Hepatocyte (in vitro differentiated cells): ENCODE measurements around the gene CD160. TPM values are rescaled to one million over a fixed set of nuclear protein-coding genes. Genes with fewer than 3 reads are reported as not detected.

Experiments
- DNase-seq: peaks from one replicate; pipeline ENCODE4 v3.0.0-alpha.2; 2016; ENCODE audit warnings: low spot score
- H2AFZ ChIP-seq: fragments of 200-600 bp; sonication (generic); 2 replicates; pipeline ENCODE4 v1.6.0; 2016; ENCODE audit warnings: antibody characterized with exemption, mild to moderate bottlenecking
- H3K27ac ChIP-seq: fragments of 200-600 bp; sonication (generic); 2 replicates; pipeline ENCODE4 v1.5.1; 2016; ENCODE audit warnings: mild to moderate bottlenecking
- H3K27me3 ChIP-seq: fragments of 200-600 bp; sonication (generic); 2 replicates; pipeline ENCODE4 v1.6.1; 2016
- H3K36me3 ChIP-seq: fragments of 200-600 bp; sonication (generic); replicated peaks from 2 replicates; pipeline ENCODE4 v1.5.1; 2016; ENCODE audit warnings: low read depth; ENCODE audit not compliant: insufficient read depth
- H3K4me1 ChIP-seq: fragments of 200-600 bp; sonication (generic); 2 replicates; pipeline ENCODE4 v1.5.1; 2016; ENCODE audit warnings: mild to moderate bottlenecking, moderate library complexity; ENCODE audit not compliant: insufficient read depth
- H3K4me2 ChIP-seq: fragments of 200-600 bp; sonication (generic); 2 replicates; pipeline ENCODE4 v1.6.0; 2016
- H3K4me3 ChIP-seq: fragments of 200-600 bp; sonication (generic); 2 replicates; pipeline ENCODE4 v1.5.1; 2016; ENCODE audit warnings: mild to moderate bottlenecking
- H3K79me2 ChIP-seq: fragments of 200-600 bp; sonication (generic); 2 replicates; pipeline ENCODE4 v1.6.0; 2017; ENCODE audit warnings: mild to moderate bottlenecking
- H3K9me2 ChIP-seq: fragments of 200-600 bp; sonication (generic); replicated peaks from 2 replicates; pipeline ENCODE4 v1.6.0; 2017; ENCODE audit warnings: mild to moderate bottlenecking; ENCODE audit not compliant: insufficient read depth
- H3K9me3 ChIP-seq: fragments of 200-600 bp; sonication (generic); 2 replicates; pipeline ENCODE4 v1.5.1; 2016; ENCODE audit warnings: low read depth, mild to moderate bottlenecking
- H4K20me1 ChIP-seq: fragments of 200-600 bp; sonication (generic); 2 replicates; pipeline ENCODE4 v1.6.0; 2016; ENCODE audit warnings: mild to moderate bottlenecking; ENCODE audit not compliant: insufficient read depth, poor library complexity, severe bottlenecking
- EZH2 ChIP-seq: fragments of 200-600 bp; sonication (generic); IDR thresholded peaks from 2 replicates; pipeline ENCODE4 v1.6.1; 2016; ENCODE audit warnings: antibody characterized with exemption, mild to moderate bottlenecking, borderline replicate concordance
- EZH2phosphoT487 ChIP-seq: fragments of 200-600 bp; sonication (generic); IDR thresholded peaks from one replicate; pipeline ENCODE4 v1.6.1; 2018; ENCODE audit warnings: antibody characterized with exemption, mild to moderate bottlenecking, low read depth, moderate library complexity; ENCODE audit not compliant: unreplicated experiment, severe bottlenecking
- WGBS: methylation state at CpG from one replicate; pipeline ENCODE4 v1.1.6; 2016; ENCODE audit warnings: low lambda C conversion rate; ENCODE audit errors: missing lambda C conversion rate; 5-methylcytosine and 5-hydroxymethylcytosine counted together
- polyA plus RNA-seq: library from polyadenylated mRNA; unstranded; fragments of >200 nt; fragmentation: Nextera tagmentation; extraction: Ambion mirVana; gene quantifications from 2 replicates; pipeline ENCODE4 v1.2.1, GENCODE V29; 2016
- total RNA-seq: library from RNA; depleted of rRNA; stranded (reverse); fragments of >200 nt; gene quantifications from 2 replicates; pipeline ENCODE4 v1.2.3, GENCODE V29; 2014
- TF ChIP-seq, protein P1 (sequence below): fragments of 200-600 bp; sonication (generic); IDR thresholded peaks from 2 replicates; pipeline ENCODE4 v1.5.1; 2016; ENCODE audit warnings: antibody characterized with exemption, mild to moderate bottlenecking; ENCODE audit not compliant: poor library complexity

CD160 gene
- total and polyA plus RNA-seq, 2 experiments from 2014 or later, result not detected

DNA sequence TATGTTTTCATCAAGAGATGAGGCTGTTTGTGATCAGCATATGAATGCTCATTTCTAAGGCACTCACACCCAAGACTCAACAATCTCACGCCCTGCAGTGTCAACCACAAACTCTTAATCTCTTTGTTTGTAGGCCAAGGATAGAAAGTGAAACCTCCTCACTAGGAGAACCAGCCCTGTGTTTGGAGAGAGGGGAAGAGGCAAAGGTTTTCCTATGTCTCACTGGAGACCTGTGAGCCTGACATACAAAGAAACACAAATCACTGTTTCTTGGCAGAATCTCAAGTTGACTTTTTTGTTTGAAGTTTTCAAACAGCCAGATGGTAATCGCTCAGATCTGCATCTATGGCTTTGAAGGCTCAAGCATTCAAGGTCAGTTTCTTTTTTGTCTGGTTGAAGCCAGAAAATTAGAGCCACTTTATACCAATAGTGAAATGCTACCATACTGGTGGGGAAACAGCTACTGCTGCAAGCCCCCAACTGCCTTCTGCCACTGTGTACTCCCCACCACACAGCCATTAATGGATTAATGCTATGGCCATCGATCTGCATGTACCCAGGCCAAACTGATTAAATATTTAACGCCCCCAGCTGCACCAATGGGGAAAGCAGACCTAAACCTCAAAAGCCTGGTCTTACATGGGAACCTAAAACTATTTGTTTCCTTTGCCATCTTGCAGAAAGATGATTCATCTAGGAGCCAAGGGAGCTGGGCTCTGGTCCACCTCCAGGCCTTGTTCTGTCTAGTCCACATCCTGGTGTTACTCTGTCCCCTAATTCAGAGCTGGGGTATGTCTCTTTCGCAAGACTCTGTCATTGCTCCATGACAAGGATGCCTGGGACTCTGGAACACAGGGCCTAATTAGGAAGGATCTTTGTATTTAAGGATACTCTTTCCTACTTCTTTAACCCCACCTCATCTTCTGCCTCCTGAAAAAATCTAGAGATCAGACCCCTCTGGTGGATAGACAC, 28.4 kb upstream of the CD160 start:
- no peaks in the 10 kb centered on the region for H3K79me2 ChIP-seq
- H2AFZ ChIP-seq, result no peak overlapping the region
- WGBS, result 81% methylated on average over 5 of the region's 5 CpGs
- no peaks in the 10 kb centered on the region for H3K9me2 ChIP-seq
- TF ChIP-seq EZH2phosphoT487 (no peak), EZH2 (no peak)
- TF ChIP-seq, protein P1, sequence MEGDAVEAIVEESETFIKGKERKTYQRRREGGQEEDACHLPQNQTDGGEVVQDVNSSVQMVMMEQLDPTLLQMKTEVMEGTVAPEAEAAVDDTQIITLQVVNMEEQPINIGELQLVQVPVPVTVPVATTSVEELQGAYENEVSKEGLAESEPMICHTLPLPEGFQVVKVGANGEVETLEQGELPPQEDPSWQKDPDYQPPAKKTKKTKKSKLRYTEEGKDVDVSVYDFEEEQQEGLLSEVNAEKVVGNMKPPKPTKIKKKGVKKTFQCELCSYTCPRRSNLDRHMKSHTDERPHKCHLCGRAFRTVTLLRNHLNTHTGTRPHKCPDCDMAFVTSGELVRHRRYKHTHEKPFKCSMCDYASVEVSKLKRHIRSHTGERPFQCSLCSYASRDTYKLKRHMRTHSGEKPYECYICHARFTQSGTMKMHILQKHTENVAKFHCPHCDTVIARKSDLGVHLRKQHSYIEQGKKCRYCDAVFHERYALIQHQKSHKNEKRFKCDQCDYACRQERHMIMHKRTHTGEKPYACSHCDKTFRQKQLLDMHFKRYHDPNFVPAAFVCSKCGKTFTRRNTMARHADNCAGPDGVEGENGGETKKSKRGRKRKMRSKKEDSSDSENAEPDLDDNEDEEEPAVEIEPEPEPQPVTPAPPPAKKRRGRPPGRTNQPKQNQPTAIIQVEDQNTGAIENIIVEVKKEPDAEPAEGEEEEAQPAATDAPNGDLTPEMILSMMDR, result no peak
- H4K20me1 ChIP-seq, result no peaks in the 10 kb centered on the region
- H3K4me2 ChIP-seq, result peak overlapping the region; percentile 11
- H3K4me1 ChIP-seq, result peaks cover 5% of the 10 kb centered on the region
- H3K27me3 ChIP-seq, result no peaks in the 10 kb centered on the region
- no peak for DNase-seq
- no peaks in the 10 kb centered on the region for H3K36me3 ChIP-seq
- H3K4me3 ChIP-seq, result no peak overlapping the region
- no peaks in the 10 kb centered on the region for H3K9me3 ChIP-seq
- H3K27ac ChIP-seq, result peak overlapping the region; percentile 0

DNA sequence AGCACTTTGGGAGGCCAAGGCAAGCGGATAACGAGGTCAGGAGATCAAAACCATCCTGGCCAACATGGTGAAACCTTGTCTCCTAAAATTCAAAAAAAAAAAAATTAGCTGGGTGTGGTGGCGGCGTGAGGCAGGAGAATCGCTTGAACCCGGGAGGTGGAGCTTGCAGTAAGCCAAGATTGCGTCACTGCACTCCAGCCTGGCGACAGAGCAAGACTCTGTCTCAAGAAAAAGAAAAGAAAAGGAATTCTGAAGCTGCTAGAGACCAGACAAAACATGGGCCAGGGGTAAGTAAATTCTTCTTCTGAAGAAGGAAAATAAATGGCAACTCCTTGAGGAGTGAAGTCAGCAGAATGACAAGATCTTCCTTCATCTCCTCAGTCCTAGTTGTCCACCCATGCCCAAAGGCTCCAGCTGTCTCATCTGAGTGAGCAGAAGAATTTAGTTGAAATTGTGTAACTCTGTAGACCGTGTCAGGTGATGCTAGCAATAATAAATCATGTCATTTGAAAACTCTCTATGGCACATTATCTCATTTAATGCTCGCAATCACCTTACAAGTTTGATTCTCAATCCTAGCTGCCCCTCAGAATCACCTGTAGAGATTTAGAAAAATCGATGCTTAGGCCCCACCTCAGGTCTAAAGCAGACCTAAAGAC, 26.4 kb upstream of the CD160 start:
- H2AFZ ChIP-seq, result no peak overlapping the region
- peaks cover 5% of the 10 kb centered on the region for H3K4me1 ChIP-seq
- peaks cover 4% of the 10 kb centered on the region for H3K79me2 ChIP-seq
- no peak overlapping the region for H3K27ac ChIP-seq
- TF ChIP-seq EZH2, result no peak
- no peak for TF ChIP-seq EZH2phosphoT487
- TF ChIP-seq, protein P1, result no peak
- no peaks in the 10 kb centered on the region for H3K9me2 ChIP-seq
- H4K20me1 ChIP-seq, result no peaks in the 10 kb centered on the region
- H3K4me2 ChIP-seq, result no peak overlapping the region
- H3K36me3 ChIP-seq, result no peaks in the 10 kb centered on the region
- WGBS, result 95% methylated on average over 11 of the region's 11 CpGs
- DNase-seq, result no peak
- H3K4me3 ChIP-seq, result no peak overlapping the region
- H3K27me3 ChIP-seq, result no peaks in the 10 kb centered on the region
- no peaks in the 10 kb centered on the region for H3K9me3 ChIP-seq

DNA sequence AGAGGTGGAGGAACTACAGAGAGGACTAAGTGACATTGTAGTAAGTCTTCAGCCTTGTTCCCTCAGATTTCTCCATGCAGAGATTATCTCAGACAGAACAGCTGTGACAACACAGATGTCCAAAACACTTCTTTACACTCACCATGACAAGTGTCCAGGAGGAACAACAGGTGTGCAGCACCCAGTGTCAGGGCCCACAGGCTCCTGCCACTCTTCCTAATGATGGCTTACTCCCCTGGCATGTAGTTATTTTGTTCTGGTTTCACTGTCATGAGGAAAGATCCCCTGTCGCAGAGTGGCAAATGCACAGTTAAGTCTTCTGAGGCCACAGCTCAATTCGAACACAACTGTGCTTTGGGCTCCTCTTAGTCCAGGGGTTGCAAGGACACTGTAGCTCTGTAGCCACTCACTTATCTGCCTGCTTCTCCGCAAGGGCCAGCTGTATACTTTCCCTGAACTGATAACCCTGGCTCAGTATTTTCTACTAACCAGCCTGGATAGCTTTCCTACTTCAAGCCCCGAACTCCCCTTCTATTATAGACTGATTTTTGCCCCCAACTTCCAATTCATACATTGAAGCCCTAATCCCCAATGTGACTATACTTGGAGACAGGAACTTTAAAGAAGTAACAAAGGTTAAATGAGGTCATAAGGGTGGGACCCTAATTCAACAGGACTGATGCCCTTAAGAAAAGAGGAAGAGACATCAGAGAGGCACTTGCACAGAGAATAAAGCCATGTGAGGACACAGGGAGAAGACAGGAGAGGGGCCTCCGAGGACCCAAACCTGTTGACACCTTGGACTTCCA, 23.3 kb upstream of the CD160 start:
- H4K20me1 ChIP-seq, result no peaks in the 10 kb centered on the region
- no peaks in the 10 kb centered on the region for H3K27me3 ChIP-seq
- no peak overlapping the region for H3K4me3 ChIP-seq
- no peaks in the 10 kb centered on the region for H3K9me2 ChIP-seq
- no peak overlapping the region for H3K27ac ChIP-seq
- WGBS, result 82% methylated on average over 5 of the region's 5 CpGs
- no peak for DNase-seq
- no peaks in the 10 kb centered on the region for H3K36me3 ChIP-seq
- H3K79me2 ChIP-seq, result peaks cover 4% of the 10 kb centered on the region
- TF ChIP-seq EZH2phosphoT487 (no peak), EZH2 (no peak)
- TF ChIP-seq, protein P1, result no peak
- H2AFZ ChIP-seq, result no peak overlapping the region
- H3K4me1 ChIP-seq, result peaks cover under 1% of the 10 kb centered on the region
- no peaks in the 10 kb centered on the region for H3K9me3 ChIP-seq
- no peak overlapping the region for H3K4me2 ChIP-seq
